Measurements from ENCODE around the gene MOB3B. TPM values are rescaled to one million over a fixed set of nuclear protein-coding genes. Genes with fewer than 3 reads are reported as not detected.

The MOB3B gene
- total RNA-seq, 1 donor from 2014 or later = 14.0 TPM

- Histone ChIP-seq H3K4me1 (peaks cover 60% of the 10 kb centered on the region), H3K9me3 (ENCODE audit: low read depth) (no peaks in the 10 kb centered on the region), H3K9ac (no peak overlapping the region), H3K79me2 (ENCODE audit: low read depth) (peaks cover 66% of the 10 kb centered on the region), H3K27me3 (no peaks in the 10 kb centered on the region), H3K4me3 (no peak overlapping the region), H3K27ac (peak overlapping the region; percentile 75), H3K36me3 (no peaks in the 10 kb centered on the region), H3F3A (ENCODE audit: low read depth) (peaks cover 28% of the 10 kb centered on the region), H4K20me1 (ENCODE audit: low read depth) (peaks cover 48% of the 10 kb centered on the region), H3K4me2 (peak overlapping the region; percentile 49), H2AFZ (replicated peaks) (peak overlapping the region; percentile 18)
- Mint-ChIP-seq H3K36me3 (peaks cover 6% of the 10 kb centered on the region), H3K9me3 (peaks cover 6% of the 10 kb centered on the region), H3K4me1 (peaks cover 61% of the 10 kb centered on the region), H3K27me3 (ENCODE audit: insufficient read depth, low read depth) (no peaks in the 10 kb centered on the region), H3K4me3 (no peak overlapping the region), H3K27ac (peak overlapping the region; percentile 84)
- DNase-seq (ENCODE audit: low spot score) = peak; percentile 60
- TF ChIP-seq CTCF (IDR thresholded peaks at IDR 0.05) (no peak), EZH2phosphoT487 (IDR thresholded peaks at IDR 0.05) (no peak), EZH2 (IDR thresholded peaks at IDR 0.05) (no peak)
Measured at GRCh38 chr9:27470291-27470856, 59.2 kb downstream of the MOB3B start.

GRCh38 chr9:27469550-27469949 is 60.1 kb downstream of the MOB3B start:
- no peak overlapping the region for H3K27ac Mint-ChIP-seq

GRCh38 chr9:27468462-27469110 is 61.0 kb downstream of the MOB3B start:
- no peak overlapping the region for H3K27ac Mint-ChIP-seq
- H3K4me3 ChIP-seq = no peak overlapping the region
- H3K9me3 ChIP-seq (ENCODE audit: low read depth) = no peaks in the 10 kb centered on the region
- no peak overlapping the region for H3K9ac ChIP-seq
- no peak for TF ChIP-seq EZH2 (IDR thresholded peaks at IDR 0.05)
- no peak for TF ChIP-seq CTCF (IDR thresholded peaks at IDR 0.05)
- no peak for TF ChIP-seq EZH2phosphoT487 (IDR thresholded peaks at IDR 0.05)
- no peaks in the 10 kb centered on the region for H3K36me3 ChIP-seq
- DNase-seq (ENCODE audit: low spot score) = no peak
- peaks cover 6% of the 10 kb centered on the region for H3K9me3 Mint-ChIP-seq
- peaks cover 54% of the 10 kb centered on the region for H3K4me1 ChIP-seq
- H3K4me3 Mint-ChIP-seq = no peak overlapping the region
- H3K4me2 ChIP-seq = no peak overlapping the region
- peaks cover 28% of the 10 kb centered on the region for H3F3A ChIP-seq (ENCODE audit: low read depth)
- no peak overlapping the region for H2AFZ ChIP-seq (replicated peaks)
- no peaks in the 10 kb centered on the region for H3K27me3 Mint-ChIP-seq (ENCODE audit: insufficient read depth, low read depth)
- H3K79me2 ChIP-seq (ENCODE audit: low read depth) = peaks cover 53% of the 10 kb centered on the region
- peaks cover 48% of the 10 kb centered on the region for H4K20me1 ChIP-seq (ENCODE audit: low read depth)
- peaks cover 10% of the 10 kb centered on the region for H3K36me3 Mint-ChIP-seq
- H3K4me1 Mint-ChIP-seq = peaks cover 55% of the 10 kb centered on the region
- H3K27ac ChIP-seq = no peak overlapping the region
- H3K27me3 ChIP-seq = no peaks in the 10 kb centered on the region

More at GRCh38 chr9:27469550-27469949, 60.1 kb downstream of the MOB3B start:
- Histone ChIP-seq H3K9me3 (ENCODE audit: low read depth) (no peaks in the 10 kb centered on the region), H3K36me3 (no peaks in the 10 kb centered on the region), H3K4me1 (peaks cover 60% of the 10 kb centered on the region), H3F3A (ENCODE audit: low read depth) (peaks cover 28% of the 10 kb centered on the region), H3K9ac (no peak overlapping the region), H3K4me2 (no peak overlapping the region), H3K27ac (no peak overlapping the region), H3K79me2 (ENCODE audit: low read depth) (peaks cover 62% of the 10 kb centered on the region), H2AFZ (replicated peaks) (no peak overlapping the region), H4K20me1 (ENCODE audit: low read depth) (peaks cover 48% of the 10 kb centered on the region), H3K27me3 (no peaks in the 10 kb centered on the region), H3K4me3 (no peak overlapping the region)
- peaks cover 59% of the 10 kb centered on the region for H3K4me1 Mint-ChIP-seq
- H3K4me3 Mint-ChIP-seq = no peak overlapping the region
- H3K36me3 Mint-ChIP-seq = peaks cover 9% of the 10 kb centered on the region
- TF ChIP-seq CTCF (IDR thresholded peaks at IDR 0.05) = no peak
- no peak for TF ChIP-seq EZH2 (IDR thresholded peaks at IDR 0.05)
- TF ChIP-seq EZH2phosphoT487 (IDR thresholded peaks at IDR 0.05) = no peak
- H3K9me3 Mint-ChIP-seq = peaks cover 6% of the 10 kb centered on the region
- no peak for DNase-seq (ENCODE audit: low spot score)
- no peaks in the 10 kb centered on the region for H3K27me3 Mint-ChIP-seq (ENCODE audit: insufficient read depth, low read depth)
